RWPE1 (cell line): ENCODE results near the gene SPDYC.

Experiments
- CTCF ChIA-PET: fragments of 350-600 bp; sonication (Branson Sonifier 250); formaldehyde crosslinking; extraction: SDS; loops from one replicate; lab custom pipeline; 2021; lab: Yijun Ruan, JAX
- POLR2A ChIA-PET: fragments of 400-600 bp; formaldehyde crosslinking; extraction: SDS; loops from one replicate; lab custom pipeline; 2020; ENCODE audit warnings: antibody characterized with exemption; ENCODE audit not compliant: low non-redundant PET; lab: Yijun Ruan, JAX
- DNase-seq: peaks from one replicate; pipeline ENCODE4 v3.0.0; 2012; ENCODE audit warnings: low spot score
- H3K27ac ChIP-seq: fragments of 450-650 bp; 2 replicates; pipeline ENCODE4 v1.5.1; 2017
- TF ChIP-seq, protein P1 (sequence below): fragments of 450-650 bp; conservative IDR thresholded peaks from 2 replicates; pipeline ENCODE4 v1.5.1; 2017; ENCODE audit warnings: low read depth, mild to moderate bottlenecking

SPDYC gene

DNA sequence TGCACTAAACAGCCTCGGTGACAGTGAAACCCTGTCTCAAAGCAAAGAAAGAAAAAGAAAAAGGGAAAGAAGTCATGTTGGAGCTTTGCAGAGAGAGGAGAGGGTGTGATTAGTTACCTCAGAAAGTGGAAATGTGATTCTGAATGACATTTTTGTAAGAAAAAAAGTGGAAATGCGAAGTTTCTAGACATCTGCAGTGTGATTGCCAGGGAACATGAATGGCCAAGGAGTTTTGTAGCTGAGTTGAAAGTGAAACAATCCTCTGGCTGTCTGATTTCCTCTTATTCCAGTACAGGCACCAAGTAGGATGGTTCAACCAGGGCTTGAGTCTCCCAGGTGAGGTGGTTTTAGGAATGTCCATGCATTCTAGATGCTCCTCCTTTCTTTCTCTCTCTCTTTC is 17.9 kb upstream of the SPDYC start:
- POLR2A ChIA-PET: no interaction called here

DNA sequence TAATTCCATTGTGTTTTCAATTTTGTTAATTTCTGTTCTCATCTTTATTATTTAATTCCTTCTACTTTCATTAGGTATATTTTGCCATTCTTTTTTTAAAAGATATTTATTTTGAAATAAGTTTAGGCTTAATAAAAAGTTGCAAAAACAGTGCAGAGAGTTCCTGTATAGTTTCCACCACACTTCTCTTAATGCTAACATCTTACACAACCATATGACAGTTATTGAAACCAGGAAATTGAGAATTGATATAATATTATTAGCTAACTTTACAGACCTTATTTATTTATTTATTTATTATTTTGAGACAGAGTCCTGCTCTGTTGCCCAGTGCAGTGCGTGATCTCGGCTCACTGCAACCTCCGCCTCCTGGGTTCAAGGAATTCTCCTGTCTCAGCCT is 13.8 kb upstream of the SPDYC start:
- POLR2A ChIA-PET: no interaction called here

More for the DNA sequence above, 17.9 kb upstream of the SPDYC start:
- H3K27ac ChIP-seq: no peak overlapping the region
- TF ChIP-seq, protein P1, sequence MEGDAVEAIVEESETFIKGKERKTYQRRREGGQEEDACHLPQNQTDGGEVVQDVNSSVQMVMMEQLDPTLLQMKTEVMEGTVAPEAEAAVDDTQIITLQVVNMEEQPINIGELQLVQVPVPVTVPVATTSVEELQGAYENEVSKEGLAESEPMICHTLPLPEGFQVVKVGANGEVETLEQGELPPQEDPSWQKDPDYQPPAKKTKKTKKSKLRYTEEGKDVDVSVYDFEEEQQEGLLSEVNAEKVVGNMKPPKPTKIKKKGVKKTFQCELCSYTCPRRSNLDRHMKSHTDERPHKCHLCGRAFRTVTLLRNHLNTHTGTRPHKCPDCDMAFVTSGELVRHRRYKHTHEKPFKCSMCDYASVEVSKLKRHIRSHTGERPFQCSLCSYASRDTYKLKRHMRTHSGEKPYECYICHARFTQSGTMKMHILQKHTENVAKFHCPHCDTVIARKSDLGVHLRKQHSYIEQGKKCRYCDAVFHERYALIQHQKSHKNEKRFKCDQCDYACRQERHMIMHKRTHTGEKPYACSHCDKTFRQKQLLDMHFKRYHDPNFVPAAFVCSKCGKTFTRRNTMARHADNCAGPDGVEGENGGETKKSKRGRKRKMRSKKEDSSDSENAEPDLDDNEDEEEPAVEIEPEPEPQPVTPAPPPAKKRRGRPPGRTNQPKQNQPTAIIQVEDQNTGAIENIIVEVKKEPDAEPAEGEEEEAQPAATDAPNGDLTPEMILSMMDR: no peak
- CTCF ChIA-PET: no interaction called here
- no peak for DNase-seq

DNA sequence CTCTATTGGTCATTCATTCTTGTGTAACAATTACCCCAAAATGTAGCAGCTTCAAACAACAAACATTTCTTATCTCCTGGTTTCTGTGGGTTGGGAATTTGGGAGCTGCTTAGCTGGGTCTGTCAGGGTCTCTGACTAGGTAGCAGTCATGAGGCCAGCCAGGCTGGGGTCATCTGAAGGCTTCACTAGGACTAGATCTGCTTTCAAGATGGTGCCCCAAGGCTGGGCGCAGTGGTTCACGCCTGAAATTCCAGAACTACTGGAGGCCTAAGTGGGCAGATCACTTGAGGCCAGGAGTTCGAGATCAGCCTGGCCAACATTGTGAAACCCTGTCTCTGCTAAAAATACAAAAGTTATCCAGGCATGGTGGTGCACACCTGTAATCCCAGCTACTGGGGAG is 13.1 kb upstream of the SPDYC start:
- no peak for DNase-seq
- CTCF ChIA-PET: no interaction called here
- POLR2A ChIA-PET: no interaction called here
- no peak overlapping the region for H3K27ac ChIP-seq
- TF ChIP-seq, protein P1: no peak

More for the DNA sequence above, 13.8 kb upstream of the SPDYC start:
- TF ChIP-seq, protein P1: no peak
- CTCF ChIA-PET: no interaction called here
- no peak overlapping the region for H3K27ac ChIP-seq
- DNase-seq: no peak

DNA sequence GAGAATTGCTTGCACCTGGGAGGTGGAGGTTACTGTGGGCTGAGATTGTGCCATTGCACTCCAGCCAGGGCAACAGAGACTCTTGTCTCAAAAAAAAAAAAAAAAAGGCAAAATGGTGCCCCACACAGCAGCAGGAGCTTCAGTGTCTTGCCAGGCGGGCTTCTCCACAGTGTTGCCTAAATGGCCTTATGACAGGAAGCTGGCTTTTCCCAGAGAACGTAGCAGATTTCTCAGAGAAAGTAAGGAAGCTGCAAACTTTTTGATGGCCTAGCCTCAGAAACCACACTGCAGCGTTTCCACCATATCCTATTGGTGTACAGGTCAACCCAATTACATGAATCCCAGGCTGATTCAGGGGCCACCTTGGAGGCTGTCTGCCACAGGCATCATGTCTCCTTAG is 12.7 kb upstream of the SPDYC start:
- ChIA-PET POLR2A (interaction anchor here (0.6 kb wide), 1 partner anchor 104 kb away, joined by 4 read pairs; the partner anchor contains the start of gene POLA2), CTCF (interaction anchor here (0.6 kb wide), 1 partner anchor 189 kb away, joined by 3 read pairs; no protein-coding TSS in a partner anchor)
- no peak overlapping the region for H3K27ac ChIP-seq
- no peak for DNase-seq
- TF ChIP-seq, protein P1: no peak

DNA sequence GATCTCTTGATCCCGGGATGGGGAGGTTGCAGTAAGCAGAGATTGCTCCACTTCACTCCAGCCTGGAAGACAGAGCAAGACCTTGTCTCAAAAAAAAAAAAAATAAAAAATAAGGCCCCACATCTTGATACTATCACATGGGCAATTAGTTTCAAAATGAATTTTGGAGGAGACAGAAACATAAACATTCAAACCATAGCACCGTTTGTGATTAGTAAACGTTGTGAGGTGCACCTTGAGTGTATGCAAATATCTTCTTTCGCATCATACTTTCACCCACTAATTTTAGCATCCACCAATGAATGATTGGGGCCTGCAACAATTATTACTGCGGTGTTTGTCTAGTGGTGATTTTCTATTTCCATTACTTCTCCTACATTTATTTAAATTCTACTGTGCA is 11.0 kb upstream of the SPDYC start:
- H3K27ac ChIP-seq: no peak overlapping the region
- ChIA-PET POLR2A (no interaction called here), CTCF (no interaction called here)
- TF ChIP-seq, protein P1: no peak
- DNase-seq: no peak

DNA sequence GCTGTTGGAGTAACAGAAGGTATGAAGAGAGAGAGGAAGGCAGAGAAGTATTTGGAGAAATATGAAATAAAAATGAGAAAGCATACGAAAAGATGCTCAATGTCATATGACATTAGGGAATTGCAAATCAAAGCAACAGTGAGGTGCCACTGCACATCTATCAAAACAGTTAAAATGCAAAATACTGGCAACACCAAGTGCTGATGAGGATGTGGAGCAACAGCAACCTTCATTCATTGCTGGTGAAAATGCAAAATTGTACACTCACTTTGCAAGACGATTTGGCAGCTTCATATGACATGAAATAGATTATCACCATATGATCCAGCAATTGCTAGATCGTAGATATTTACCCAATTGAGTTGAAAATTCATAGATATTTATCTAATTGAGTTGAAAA is 9.4 kb upstream of the SPDYC start:
- DNase-seq: no peak
- H3K27ac ChIP-seq: no peak overlapping the region
- ChIA-PET POLR2A (no interaction called here), CTCF (no interaction called here)
- TF ChIP-seq, protein P1: no peak
